ENCODE measurements around the gene COL6A3.

COL6A3 gene

GRCh38 chr2:237449193-237449881 lies 35.4 kb upstream of the COL6A3 start:
- H3K4me3 ChIP-seq (ENCODE audit: low read length) = no peak overlapping the region
- TF ChIP-seq, protein P1, sequence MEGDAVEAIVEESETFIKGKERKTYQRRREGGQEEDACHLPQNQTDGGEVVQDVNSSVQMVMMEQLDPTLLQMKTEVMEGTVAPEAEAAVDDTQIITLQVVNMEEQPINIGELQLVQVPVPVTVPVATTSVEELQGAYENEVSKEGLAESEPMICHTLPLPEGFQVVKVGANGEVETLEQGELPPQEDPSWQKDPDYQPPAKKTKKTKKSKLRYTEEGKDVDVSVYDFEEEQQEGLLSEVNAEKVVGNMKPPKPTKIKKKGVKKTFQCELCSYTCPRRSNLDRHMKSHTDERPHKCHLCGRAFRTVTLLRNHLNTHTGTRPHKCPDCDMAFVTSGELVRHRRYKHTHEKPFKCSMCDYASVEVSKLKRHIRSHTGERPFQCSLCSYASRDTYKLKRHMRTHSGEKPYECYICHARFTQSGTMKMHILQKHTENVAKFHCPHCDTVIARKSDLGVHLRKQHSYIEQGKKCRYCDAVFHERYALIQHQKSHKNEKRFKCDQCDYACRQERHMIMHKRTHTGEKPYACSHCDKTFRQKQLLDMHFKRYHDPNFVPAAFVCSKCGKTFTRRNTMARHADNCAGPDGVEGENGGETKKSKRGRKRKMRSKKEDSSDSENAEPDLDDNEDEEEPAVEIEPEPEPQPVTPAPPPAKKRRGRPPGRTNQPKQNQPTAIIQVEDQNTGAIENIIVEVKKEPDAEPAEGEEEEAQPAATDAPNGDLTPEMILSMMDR (IDR thresholded peaks at IDR 0.05; ENCODE audit: insufficient read depth, low read depth, low read length, missing control alignments) = no peak
- no peak for DNase-seq (ENCODE audit: low read depth)

DNA sequence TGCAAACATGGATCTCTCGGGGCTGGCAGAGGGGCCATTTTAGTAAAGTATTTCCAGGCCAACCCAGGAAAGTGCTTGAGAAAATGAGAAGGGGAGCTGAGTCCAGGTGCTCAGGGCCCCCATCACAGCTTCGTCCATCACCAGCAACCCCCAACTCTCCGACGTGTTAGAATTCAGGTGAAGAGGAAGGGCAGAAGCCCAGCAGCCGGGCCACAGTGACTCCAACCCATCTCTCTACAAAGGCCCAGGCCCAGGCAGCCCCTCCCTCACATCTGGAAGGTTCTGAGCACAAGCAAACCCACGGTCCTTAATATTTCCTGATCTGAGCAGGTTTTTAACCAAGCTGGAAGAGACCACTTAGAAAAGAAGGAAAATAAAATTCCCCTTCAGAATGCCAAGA lies 34.7 kb upstream of the COL6A3 start:
- no peak overlapping the region for H3K4me3 ChIP-seq (ENCODE audit: low read length)
- TF ChIP-seq, protein P1 (IDR thresholded peaks at IDR 0.05; ENCODE audit: insufficient read depth, low read depth, low read length, missing control alignments) = no peak
- no peak for DNase-seq (ENCODE audit: low read depth)

DNA sequence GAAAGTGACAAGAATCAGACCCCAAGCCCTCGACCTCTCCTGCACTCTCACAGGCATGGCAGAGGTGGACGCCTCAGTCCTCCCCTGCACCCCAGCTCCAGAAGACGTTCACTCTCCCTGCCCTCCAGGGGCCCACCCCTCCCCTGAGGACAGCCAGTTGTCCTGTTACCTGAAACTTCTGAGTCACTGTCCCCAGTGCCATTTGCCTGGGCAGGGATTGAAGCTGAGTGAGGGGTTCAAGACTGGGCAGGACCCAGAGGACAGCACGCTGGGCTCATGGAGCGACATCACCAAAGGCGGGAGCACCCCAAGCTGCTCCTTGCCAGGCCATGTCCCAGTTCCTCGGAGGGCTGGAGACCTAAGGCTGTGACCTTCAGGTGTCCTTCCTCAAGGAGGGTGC lies 34.2 kb upstream of the COL6A3 start:
- DNase-seq (ENCODE audit: low read depth) = no peak
- TF ChIP-seq, protein P1 (IDR thresholded peaks at IDR 0.05; ENCODE audit: insufficient read depth, low read depth, low read length, missing control alignments) = no peak
- no peak overlapping the region for H3K4me3 ChIP-seq (ENCODE audit: low read length)

DNA sequence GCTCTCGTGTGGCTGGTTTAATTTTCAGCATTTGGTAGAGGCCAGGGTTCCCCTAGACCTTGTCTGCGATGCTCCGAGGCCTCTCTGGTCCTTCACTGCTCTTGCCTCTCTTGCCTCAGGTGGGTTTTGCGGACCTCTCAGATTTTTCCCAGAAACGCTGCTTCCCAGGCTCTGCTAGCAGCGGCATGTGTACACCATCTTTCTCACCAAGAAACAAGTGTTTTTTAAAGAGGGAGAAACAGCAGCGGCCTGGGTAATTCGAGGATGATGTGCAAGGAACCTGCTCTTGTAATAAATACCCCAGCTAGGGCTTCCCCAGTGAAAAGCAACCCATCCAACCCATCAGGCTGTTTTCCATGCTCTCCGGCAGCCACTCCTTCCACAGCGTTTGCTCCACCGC lies 33.5 kb upstream of the COL6A3 start:
- H3K4me3 ChIP-seq (ENCODE audit: low read length) = no peak overlapping the region
- TF ChIP-seq, protein P1 (IDR thresholded peaks at IDR 0.05; ENCODE audit: insufficient read depth, low read depth, low read length, missing control alignments) = no peak
- DNase-seq (ENCODE audit: low read depth) = no peak

GRCh38 chr2:237446338-237446665 lies 32.3 kb upstream of the COL6A3 start:
- H3K4me3 ChIP-seq (ENCODE audit: low read length) = no peak overlapping the region
- TF ChIP-seq, protein P1 (IDR thresholded peaks at IDR 0.05; ENCODE audit: insufficient read depth, low read depth, low read length, missing control alignments) = no peak
- no peak for DNase-seq (ENCODE audit: low read depth)

DNA sequence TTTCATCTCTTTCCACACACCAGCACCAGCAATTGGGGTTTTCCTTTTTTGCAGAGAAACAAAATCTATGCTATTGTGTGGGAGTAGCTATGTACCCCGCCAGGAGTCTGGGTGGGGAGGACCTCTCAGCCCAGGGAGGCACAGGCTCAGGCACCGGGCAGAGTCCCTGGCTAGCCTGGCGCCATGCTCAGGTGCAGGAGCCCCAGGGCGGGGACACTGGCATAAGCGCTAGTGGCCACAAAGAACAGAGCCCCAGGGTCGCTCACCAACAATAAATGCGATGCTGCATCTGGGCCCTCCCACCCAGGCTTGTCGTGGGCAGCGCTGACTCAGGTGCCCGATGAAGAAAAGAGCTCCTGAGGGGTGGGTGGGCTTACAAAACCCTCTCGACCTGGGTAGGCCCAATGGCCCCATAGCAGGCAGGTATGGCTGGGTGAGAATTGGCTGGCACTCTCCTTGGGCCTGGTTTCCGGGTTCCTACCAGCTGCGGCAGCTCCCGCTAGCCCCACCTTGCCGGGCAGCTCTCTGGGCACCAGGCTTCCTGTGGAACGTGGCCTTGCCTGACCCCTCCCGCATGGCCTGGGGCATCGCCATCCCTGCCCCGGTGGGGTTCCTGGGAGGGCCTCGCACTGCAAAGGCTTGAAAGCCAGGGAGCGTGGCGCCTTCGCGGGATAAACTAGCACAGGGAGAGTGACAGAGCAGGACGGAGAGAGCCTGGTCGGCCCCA lies 31.8 kb upstream of the COL6A3 start:
- no peak for DNase-seq (ENCODE audit: low read depth)
- TF ChIP-seq, protein P1 (IDR thresholded peaks at IDR 0.05; ENCODE audit: insufficient read depth, low read depth, low read length, missing control alignments) = no peak
- no peak overlapping the region for H3K4me3 ChIP-seq (ENCODE audit: low read length)

DNA sequence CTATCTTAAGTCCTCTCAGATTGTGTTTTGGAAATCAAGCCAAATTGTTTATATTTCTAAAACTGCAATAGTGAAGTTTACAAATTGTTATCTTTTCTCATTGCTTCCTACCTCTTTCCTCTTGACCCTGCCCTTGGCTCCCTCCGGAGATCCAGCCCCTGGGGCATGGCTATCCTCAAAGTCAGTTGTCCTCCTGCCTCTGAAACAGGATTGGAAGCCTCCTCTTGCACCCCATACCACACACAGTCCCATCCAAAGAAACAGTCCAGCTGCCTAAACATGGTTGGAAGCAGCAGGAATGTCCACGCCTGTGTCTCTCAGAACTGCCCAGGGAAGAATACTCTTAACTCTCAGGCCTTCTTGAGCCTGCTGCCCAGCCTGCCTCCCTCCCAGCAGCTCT lies 30.1 kb upstream of the COL6A3 start:
- DNase-seq (ENCODE audit: low read depth) = no peak
- no peak overlapping the region for H3K4me3 ChIP-seq (ENCODE audit: low read length)
- TF ChIP-seq, protein P1 (IDR thresholded peaks at IDR 0.05; ENCODE audit: insufficient read depth, low read depth, low read length, missing control alignments) = no peak
